ENCODE measurements around the gene HCRTR1.

HCRTR1 gene

GRCh38 chr1:31675756-31676155 is 58.3 kb downstream of the HCRTR1 start:
- Histone ChIP-seq H3K36me3 (ENCODE audit: control insufficient read depth, insufficient read depth, low read length, severe bottlenecking) (peaks cover 89% of the 10 kb centered on the region), H3K4me1 (ENCODE audit: control insufficient read depth, insufficient read depth, low read length) (peaks cover 19% of the 10 kb centered on the region), H3K4me3 (ENCODE audit: low read length) (no peak overlapping the region), H3K9me3 (ENCODE audit: control insufficient read depth, low read length) (no peaks in the 10 kb centered on the region), H3K27me3 (replicated peaks; ENCODE audit: control insufficient read depth, insufficient read depth, low read length) (no peaks in the 10 kb centered on the region), H3K9ac (ENCODE audit: low read length) (no peak overlapping the region)
- no peak for DNase-seq (ENCODE audit: low read depth)
